ENCODE data around the gene MACO1. TPM values are rescaled to one million over a fixed set of nuclear protein-coding genes. Genes with fewer than 3 reads are reported as not detected.
"Not testable (repeated sequence)": the region's sequence is repeated elsewhere in the genome, so short reads cannot be mapped to it uniquely, and the experiment has no call there.

The MACO1 gene
- 12.8 and 14.5 TPM in 2 replicates for total RNA-seq (2014; rRNA removed)
- polyA plus RNA-seq (2012) = 6.9 TPM

GRCh38 chr1:25430073-25430966 lies at the start of gene MACO1:
Gene MACO1 (plus strand): TSS chr1:25430897. CDS start chr1:25431099, 202 bp downstream.
- DNase-seq (ENCODE audit: low read depth) = peak; percentile 94

- DNase-seq (ENCODE audit: low read depth) = not testable (repeated sequence)
Observed at GRCh38 chr1:25382543-25382942, 48.2 kb upstream of the MACO1 start.

- DNase-seq (ENCODE audit: low read depth) = peak; percentile 76
Observed at GRCh38 chr1:25383090-25383489, 47.6 kb upstream of the MACO1 start.

GRCh38 chr1:25383875-25384274 lies 46.8 kb upstream of the MACO1 start:
- not testable (repeated sequence) for DNase-seq (ENCODE audit: low read depth)

- not testable (repeated sequence) for DNase-seq (ENCODE audit: low read depth)
Observed at GRCh38 chr1:25387096-25387495, 43.6 kb upstream of the MACO1 start.

- DNase-seq (ENCODE audit: low read depth) = not testable (repeated sequence)
Observed at GRCh38 chr1:25388691-25389090, 42.0 kb upstream of the MACO1 start.

GRCh38 chr1:25389721-25390120 lies 41.0 kb upstream of the MACO1 start:
- not testable (repeated sequence) for DNase-seq (ENCODE audit: low read depth)

GRCh38 chr1:25392841-25393240 lies 37.9 kb upstream of the MACO1 start:
- DNase-seq (ENCODE audit: low read depth) = peak; percentile 20

- DNase-seq (ENCODE audit: low read depth) = not testable (repeated sequence)
Observed at GRCh38 chr1:25397549-25397948, 33.1 kb upstream of the MACO1 start.

- not testable (repeated sequence) for DNase-seq (ENCODE audit: low read depth)
Observed at GRCh38 chr1:25398079-25398478, 32.6 kb upstream of the MACO1 start.

- not testable (repeated sequence) for DNase-seq (ENCODE audit: low read depth)
Observed at GRCh38 chr1:25402947-25403803, 27.5 kb upstream of the MACO1 start.

GRCh38 chr1:25405731-25406305 lies 24.9 kb upstream of the MACO1 start:
- DNase-seq (ENCODE audit: low read depth) = not testable (repeated sequence)

GRCh38 chr1:25409641-25410427 lies 20.9 kb upstream of the MACO1 start:
- not testable (repeated sequence) for DNase-seq (ENCODE audit: low read depth)

GRCh38 chr1:25412872-25413623 lies 17.6 kb upstream of the MACO1 start:
- DNase-seq (ENCODE audit: low read depth) = not testable (repeated sequence)

GRCh38 chr1:25414157-25414556 lies 16.5 kb upstream of the MACO1 start:
- not testable (repeated sequence) for DNase-seq (ENCODE audit: low read depth)

GRCh38 chr1:25414578-25414977 lies 16.1 kb upstream of the MACO1 start:
- DNase-seq (ENCODE audit: low read depth) = not testable (repeated sequence)

GRCh38 chr1:25417280-25417679 lies 13.4 kb upstream of the MACO1 start:
- not testable (repeated sequence) for DNase-seq (ENCODE audit: low read depth)

- not testable (repeated sequence) for DNase-seq (ENCODE audit: low read depth)
Observed at GRCh38 chr1:25419339-25419738, 11.4 kb upstream of the MACO1 start.

GRCh38 chr1:25420715-25421114 lies 10.0 kb upstream of the MACO1 start, which contains the start of gene RHCE:
Gene RHCE (minus strand): TSS chr1:25420825. CDS start chr1:25420786, 39 bp downstream.
- DNase-seq (ENCODE audit: low read depth) = not testable (repeated sequence)

GRCh38 chr1:25423206-25423605 lies 7.5 kb upstream of the MACO1 start:
- not testable (repeated sequence) for DNase-seq (ENCODE audit: low read depth)
